Mucosa of descending colon (tissue), 3 donors: ENCODE data around the gene SH3PXD2B. TPM values are rescaled to one million over a fixed set of nuclear protein-coding genes. Genes with fewer than 3 reads are reported as not detected.

Experiments
- ATAC-seq: fragments of 200-7000 bp; cut with Tn5 transposase; one replicate; pipeline ENCODE4 v1.9.1; 2020; ENCODE audit warnings: mild to moderate bottlenecking, moderate library complexity
- DNase-seq, 3 donors: peaks; one replicate each; pipeline ENCODE4 v3.0.0-alpha.2; 2020
- H3K36me3 ChIP-seq: fragments of 200-600 bp; one replicate; pipeline ENCODE4 v1.8.0; 2021; ENCODE audit warnings: low read depth, mild to moderate bottlenecking
- H3K4me1 ChIP-seq: fragments of 200-600 bp; one replicate; pipeline ENCODE4 v1.8.0; 2021; ENCODE audit warnings: low read depth, mild to moderate bottlenecking
- H3K4me3 ChIP-seq: fragments of 200-600 bp; one replicate; pipeline ENCODE4 v1.8.0; 2021; ENCODE audit warnings: mild to moderate bottlenecking
- H3K9me3 ChIP-seq: fragments of 200-600 bp; one replicate; pipeline ENCODE4 v1.8.0; 2021; ENCODE audit warnings: mild to moderate bottlenecking
- intact Hi-C, 2 donors: fragments of 100-400 bp; cut with DNase I in 1 of 2; cut with micrococcal nuclease in 1 of 2; formaldehyde crosslinking; loops; one replicate each; pipeline versions ENCODE4 v1.11.0 to v1.11.1; 2022; cut with DNase I, micrococcal nuclease
- total RNA-seq, 3 donors: library from RNA; stranded (reverse); fragmentation: NEBNext Ultra II Directional in 2 of 3; extraction: Animal tissue kit (Norgen Biotek cat#: 25700) in 2 of 3; gene quantifications; one replicate each; pipeline versions ENCODE4 v1.2.1 to v1.2.4, GENCODE V29; 2021 to 2023
- TF ChIP-seq, protein P1 (sequence below): fragments of 200-600 bp; IDR thresholded peaks from one replicate; pipeline ENCODE4 v1.8.0; 2022; ENCODE audit warnings: antibody characterized with exemption, mild to moderate bottlenecking
- donor health status: DM: no; HTN: no; CAD: no; lungs with moderate emphysema.
- donor health status: DM: no; HTN: no; CAD: no.
- donor health status: DM: no; HTN: yes; CAD: no.

The SH3PXD2B gene
- total RNA-seq, 3 donors from 2014 or later, result 5.4 to 28.7 (median 19.9) TPM

DNA sequence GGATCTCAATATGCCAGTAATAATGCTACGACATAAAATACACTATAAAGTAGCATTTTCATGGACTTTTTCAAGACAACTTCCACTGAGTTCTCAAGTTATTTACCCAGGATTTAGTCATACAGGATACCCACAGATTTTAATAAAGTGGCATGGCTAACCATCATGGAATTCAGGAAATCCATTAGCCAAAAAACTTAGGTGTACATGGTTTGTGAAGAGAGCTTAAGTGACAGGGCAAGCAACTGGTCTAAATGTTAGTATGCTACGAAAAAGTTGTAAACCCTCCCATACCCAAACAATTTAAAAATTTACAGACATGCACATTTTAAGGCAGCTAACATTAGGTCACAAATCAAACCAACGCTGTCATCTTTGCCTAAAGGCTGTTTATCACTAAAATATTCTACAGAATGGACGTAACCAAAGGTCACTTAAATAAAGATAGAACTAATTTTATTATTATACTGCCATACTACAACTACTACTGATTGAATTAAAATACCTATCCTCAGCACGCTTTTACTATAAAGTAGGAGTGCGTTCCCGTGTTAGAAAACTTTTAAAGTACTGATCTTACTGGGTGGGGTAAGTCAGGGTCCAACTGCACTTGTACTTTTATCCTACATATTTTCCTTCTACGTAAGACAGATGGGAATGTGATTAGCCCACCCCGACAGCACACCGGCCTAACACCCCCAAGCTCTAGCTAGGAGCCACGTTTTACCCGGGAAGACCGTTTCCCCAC lies 171.9 kb downstream of the SH3PXD2B start:
- intact Hi-C loops, result no loop called here
- Histone ChIP-seq H3K9me3 (no peaks in the 10 kb centered on the region), H3K4me1 (peaks cover 21% of the 10 kb centered on the region), H3K36me3 (no peaks in the 10 kb centered on the region), H3K4me3 (peak overlapping the region; percentile 81)
- ATAC-seq (no peak), DNase-seq (no peak)
- TF ChIP-seq, protein P1, sequence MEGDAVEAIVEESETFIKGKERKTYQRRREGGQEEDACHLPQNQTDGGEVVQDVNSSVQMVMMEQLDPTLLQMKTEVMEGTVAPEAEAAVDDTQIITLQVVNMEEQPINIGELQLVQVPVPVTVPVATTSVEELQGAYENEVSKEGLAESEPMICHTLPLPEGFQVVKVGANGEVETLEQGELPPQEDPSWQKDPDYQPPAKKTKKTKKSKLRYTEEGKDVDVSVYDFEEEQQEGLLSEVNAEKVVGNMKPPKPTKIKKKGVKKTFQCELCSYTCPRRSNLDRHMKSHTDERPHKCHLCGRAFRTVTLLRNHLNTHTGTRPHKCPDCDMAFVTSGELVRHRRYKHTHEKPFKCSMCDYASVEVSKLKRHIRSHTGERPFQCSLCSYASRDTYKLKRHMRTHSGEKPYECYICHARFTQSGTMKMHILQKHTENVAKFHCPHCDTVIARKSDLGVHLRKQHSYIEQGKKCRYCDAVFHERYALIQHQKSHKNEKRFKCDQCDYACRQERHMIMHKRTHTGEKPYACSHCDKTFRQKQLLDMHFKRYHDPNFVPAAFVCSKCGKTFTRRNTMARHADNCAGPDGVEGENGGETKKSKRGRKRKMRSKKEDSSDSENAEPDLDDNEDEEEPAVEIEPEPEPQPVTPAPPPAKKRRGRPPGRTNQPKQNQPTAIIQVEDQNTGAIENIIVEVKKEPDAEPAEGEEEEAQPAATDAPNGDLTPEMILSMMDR, result no peak

DNA sequence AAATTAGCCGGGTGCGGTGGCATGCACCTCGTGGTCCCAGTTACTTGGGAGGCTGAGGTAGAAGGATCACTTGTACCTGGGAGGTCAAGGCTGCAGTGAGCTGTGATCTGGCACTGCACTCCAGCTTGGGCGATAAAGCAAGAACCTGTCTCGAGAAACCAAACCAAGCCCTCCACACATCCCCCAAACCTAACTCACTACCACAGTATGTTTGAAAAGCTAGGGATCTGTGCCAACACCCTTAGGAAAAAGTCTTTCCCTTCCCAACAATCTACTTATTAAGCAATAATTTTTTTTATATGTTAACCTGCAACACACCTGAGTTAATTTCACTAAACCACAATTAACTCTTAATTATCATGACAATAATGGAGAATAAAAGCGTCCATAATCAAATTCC lies 173.0 kb downstream of the SH3PXD2B start:
- TF ChIP-seq, protein P1, result no peak
- H3K4me3 ChIP-seq, result no peak overlapping the region
- peaks cover 21% of the 10 kb centered on the region for H3K4me1 ChIP-seq
- no peak for ATAC-seq
- H3K36me3 ChIP-seq, result no peaks in the 10 kb centered on the region
- no peak for DNase-seq
- intact Hi-C loops, result no loop called here
- H3K9me3 ChIP-seq, result no peaks in the 10 kb centered on the region

- intact Hi-C loops, result no loop called here
- H3K4me1 ChIP-seq, result peaks cover 23% of the 10 kb centered on the region
- no peak for DNase-seq
Observed at GRCh38 chr5:172280929-172281328, 173.4 kb downstream of the SH3PXD2B start.

GRCh38 chr5:172280317-172280716 lies 174.0 kb downstream of the SH3PXD2B start:
- no peak for ATAC-seq

More at GRCh38 chr5:172280929-172281328, 173.4 kb downstream of the SH3PXD2B start:
- Histone ChIP-seq H3K9me3 (no peaks in the 10 kb centered on the region), H3K36me3 (no peaks in the 10 kb centered on the region), H3K4me3 (no peak overlapping the region)
- TF ChIP-seq, protein P1, result no peak
- no peak for ATAC-seq

DNA sequence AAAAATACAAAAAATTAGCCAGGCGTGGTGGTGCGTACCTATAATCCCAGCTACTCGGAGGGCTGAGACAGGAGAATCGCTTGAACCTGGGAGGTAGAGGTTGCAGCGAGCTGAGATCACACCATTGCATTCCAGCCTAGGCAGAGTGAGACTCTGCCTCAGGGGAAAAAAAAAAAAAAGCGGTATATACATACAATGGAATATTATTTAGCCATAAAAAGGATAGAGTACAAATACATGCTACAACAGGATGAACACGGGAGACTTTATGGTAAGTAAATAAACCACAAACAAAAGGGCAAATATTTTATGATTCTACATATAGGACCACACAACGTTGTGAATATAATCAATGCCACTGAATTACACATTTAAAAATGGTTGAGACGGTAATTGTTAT lies 176.0 kb downstream of the SH3PXD2B start:
- TF ChIP-seq, protein P1, result no peak
- DNase-seq (no peak), ATAC-seq (no peak)
- Histone ChIP-seq H3K4me1 (peaks cover 17% of the 10 kb centered on the region), H3K4me3 (no peak overlapping the region), H3K9me3 (no peaks in the 10 kb centered on the region), H3K36me3 (no peaks in the 10 kb centered on the region)
- intact Hi-C loops, result no loop called here

More at GRCh38 chr5:172280317-172280716, 174.0 kb downstream of the SH3PXD2B start:
- Histone ChIP-seq H3K36me3 (no peaks in the 10 kb centered on the region), H3K4me1 (peaks cover 24% of the 10 kb centered on the region), H3K4me3 (no peak overlapping the region), H3K9me3 (no peaks in the 10 kb centered on the region)
- no peak for DNase-seq
- TF ChIP-seq, protein P1, result no peak
- intact Hi-C loops, result no loop called here
